Liver (tissue), 9 donors: Measurements from ENCODE around the gene REST. TPM values are rescaled to one million over a fixed set of nuclear protein-coding genes. Genes with fewer than 3 reads are reported as not detected.

Source experiments
- DNase-seq: peaks from one replicate; pipeline ENCODE4 v3.0.0-alpha.2; 2017; ENCODE audit warnings: low spot score
- H3K27ac ChIP-seq, 2 donors: one replicate each; pipeline ENCODE4 v1.7.0; 2013; ENCODE audit warnings: inconsistent platforms in 2 of 2, low read length in 2 of 2, control low read depth in 1 of 2, low read depth in 1 of 2, mild to moderate bottlenecking in 1 of 2
- H3K27me3 ChIP-seq, 4 donors: one replicate each; pipeline versions ENCODE4 v1.6.1 to v1.7.0; 2013; ENCODE audit warnings: low read length in 3 of 4, inconsistent platforms in 1 of 4, mild to moderate bottlenecking in 1 of 4, moderate library complexity in 1 of 4; ENCODE audit not compliant: control insufficient read depth in 4 of 4, insufficient read depth in 4 of 4
- H3K36me3 ChIP-seq, 4 donors: one replicate each; pipeline versions ENCODE4 v1.6.1 to v1.7.0; 2013; ENCODE audit warnings: low read length in 3 of 4, mild to moderate bottlenecking in 3 of 4, low read depth in 1 of 4, moderate library complexity in 1 of 4; ENCODE audit not compliant: control insufficient read depth in 4 of 4, insufficient read depth in 3 of 4
- H3K4me1 ChIP-seq, 4 donors: one replicate each; pipeline versions ENCODE4 v1.6.1 to v1.7.0; 2013; ENCODE audit warnings: low read length in 3 of 4, mild to moderate bottlenecking in 3 of 4, moderate library complexity in 1 of 4; ENCODE audit not compliant: control insufficient read depth in 4 of 4, insufficient read depth in 4 of 4
- H3K4me3 ChIP-seq, 3 donors: one replicate each; pipeline versions ENCODE4 v1.6.1 to v1.7.0; 2013; ENCODE audit warnings: low read length in 3 of 3, control low read depth in 1 of 3, low read depth in 1 of 3, mild to moderate bottlenecking in 1 of 3
- H3K9ac ChIP-seq, 2 donors: one replicate each; pipeline ENCODE4 v1.7.0; 2013; ENCODE audit warnings: low read length in 2 of 2, mild to moderate bottlenecking in 2 of 2, moderate library complexity in 2 of 2, control low read depth in 1 of 2, low read depth in 1 of 2
- H3K9me3 ChIP-seq, 4 donors: one replicate each; pipeline versions ENCODE4 v1.6.1 to v1.7.0; 2013; ENCODE audit warnings: low read length in 3 of 4; ENCODE audit not compliant: control insufficient read depth in 4 of 4
- ATF3 ChIP-seq: IDR thresholded peaks from 2 replicates; pipeline ENCODE4 v1.6.1; 2016; ENCODE audit warnings: antibody characterized with exemption
- CTCF ChIP-seq: fragments of 150-350 bp; IDR thresholded peaks from 2 replicates; pipeline ENCODE4 v1.5.1; 2017; ENCODE audit warnings: improper control_type of control experiment, low read depth, low read length; ENCODE audit not compliant: missing input control
- FOXA1 ChIP-seq: IDR thresholded peaks from 2 replicates; pipeline ENCODE4 v1.6.1; 2016; ENCODE audit warnings: antibody characterized with exemption
- FOXA2 ChIP-seq: IDR thresholded peaks from 2 replicates; pipeline ENCODE4 v1.6.1; 2016; ENCODE audit warnings: antibody characterized with exemption
- GABPA ChIP-seq, 2 donors: IDR thresholded peaks in 1 of 2; conservative IDR thresholded peaks in 1 of 2; 2 replicates each; pipeline ENCODE4 v1.6.1; 2016; ENCODE audit warnings: antibody characterized with exemption in 2 of 2, mild to moderate bottlenecking in 1 of 2, moderate library complexity in 1 of 2
- HNF4A ChIP-seq, 2 donors: conservative IDR thresholded peaks; 2 replicates each; pipeline ENCODE4 v1.6.1; 2016; ENCODE audit warnings: antibody characterized with exemption in 2 of 2, mild to moderate bottlenecking in 2 of 2
- MAX ChIP-seq: IDR thresholded peaks from 2 replicates; pipeline ENCODE4 v1.6.1; 2016; ENCODE audit warnings: antibody characterized with exemption
- NR2F2 ChIP-seq: IDR thresholded peaks from 2 replicates; pipeline ENCODE4 v1.6.1; 2016; ENCODE audit warnings: antibody characterized with exemption
- REST ChIP-seq: IDR thresholded peaks from 2 replicates; pipeline ENCODE4 v1.6.1; 2016; ENCODE audit warnings: antibody characterized with exemption, mild to moderate bottlenecking
- SP1 ChIP-seq: IDR thresholded peaks from 2 replicates; pipeline ENCODE4 v1.6.1; 2018; ENCODE audit warnings: antibody characterized with exemption, mild to moderate bottlenecking
- TAF1 ChIP-seq: conservative IDR thresholded peaks from 2 replicates; pipeline ENCODE4 v1.6.1; 2016; ENCODE audit warnings: antibody characterized with exemption, mild to moderate bottlenecking
- YY1 ChIP-seq: IDR thresholded peaks from 2 replicates; pipeline ENCODE4 v1.6.1; 2016; ENCODE audit warnings: antibody characterized with exemption, mild to moderate bottlenecking
- WGBS: extraction: QIAGEN DNeasy Blood & Tissue Kit; methylation state at CpG from one replicate; pipeline ENCODE4 v1.1.7; 2013; 5-methylcytosine and 5-hydroxymethylcytosine counted together
- polyA plus RNA-seq, 2 donors: library from polyadenylated mRNA; stranded (reverse) in 1 of 2; unstranded in 1 of 2; fragments of 200-250 nt in 1 of 2; fragments of >200 nt in 1 of 2; fragmentation: Nextera tagmentation in 1 of 2; extraction: Ambion mirVana in 1 of 2; gene quantifications; one replicate each; pipeline versions ENCODE4 v1.2.1 to v1.2.3, GENCODE V29; 2013 to 2015
- total RNA-seq, 2 donors: library from RNA; depleted of rRNA; stranded (reverse); fragments of >200 nt; gene quantifications; one replicate each; pipeline ENCODE4 v1.2.3, GENCODE V29; 2014
- donor health status: healthy.
- donor health status: healthy.
- donor health status: healthy.
- donor health status: healthy.
- donor health status: healthy.

REST gene
- total and polyA plus RNA-seq, 4 donors: 3.7 to 18.1 (median 12.4) TPM

- peaks cover 0 to 6% (median 4%) of the 10 kb centered on the region in 4 donors for H3K36me3 ChIP-seq
- WGBS: 73% methylated on average over 4 of the region's 4 CpGs
- no peak for DNase-seq
- H3K27ac ChIP-seq: no peak overlapping the region
- TF ChIP-seq ATF3 (no peak), HNF4A (conservative IDR thresholded peaks at IDR 0.05) (no peak)
- H3K9ac ChIP-seq: no peak overlapping the region
- H3K4me1 ChIP-seq: peaks cover 5 to 19% (median 9%) of the 10 kb centered on the region in 4 donors
- H3K27me3 ChIP-seq: no peaks in the 10 kb centered on the region
- no peaks in the 10 kb centered on the region for H3K9me3 ChIP-seq
- no peak overlapping the region for H3K4me3 ChIP-seq
Observed at GRCh38 chr4:56981795-56982201, 74.1 kb downstream of the REST start.

GRCh38 chr4:56986192-56986591 is 78.5 kb downstream of the REST start:
- TF ChIP-seq MAX (no peak), REST (no peak), SP1 (no peak), CTCF (no peak), ATF3 (no peak)
- Histone ChIP-seq H3K9me3 (no peaks in the 10 kb centered on the region), H3K27me3 (no peaks in the 10 kb centered on the region), H3K27ac (no peak overlapping the region), H3K9ac (no peak overlapping the region), H3K4me1 (peaks cover 0 to 6% (median 2%) of the 10 kb centered on the region in 4 donors), H3K4me3 (no peak overlapping the region), H3K36me3 (peaks cover 9 to 39% (median 23%) of the 10 kb centered on the region in 4 donors)
- WGBS: 79% methylated on average over 1 of the region's 1 CpG
- no peak for DNase-seq

- H3K4me3 ChIP-seq: no peak overlapping the region
- peaks cover 0 to 3% (median 0%) of the 10 kb centered on the region in 4 donors for H3K4me1 ChIP-seq
- 95% methylated on average over 3 of the region's 3 CpGs for WGBS
- TF ChIP-seq REST (no peak), ATF3 (no peak), FOXA1 (no peak), GABPA (IDR thresholded peaks at IDR 0.05 in 1 of 2, conservative IDR thresholded peaks at IDR 0.05 in 1 of 2) (no peak), FOXA2 (no peak), YY1 (no peak), NR2F2 (no peak), HNF4A (conservative IDR thresholded peaks at IDR 0.05) (no peak), TAF1 (no peak)
- no peak overlapping the region for H3K9ac ChIP-seq
- no peak overlapping the region for H3K27ac ChIP-seq
- H3K9me3 ChIP-seq: no peaks in the 10 kb centered on the region
- peaks cover 13 to 46% (median 28%) of the 10 kb centered on the region in 4 donors for H3K36me3 ChIP-seq
- H3K27me3 ChIP-seq: no peaks in the 10 kb centered on the region
- no peak for DNase-seq
Observed at GRCh38 chr4:56986952-56987351, 79.3 kb downstream of the REST start.
